GM12878 (cell line): Measurements from ENCODE around the gene HACD3. TPM values are rescaled to one million over a fixed set of nuclear protein-coding genes. Genes with fewer than 3 reads are reported as not detected.

Experiments used
- ATAC-seq: fragments of 200-7000 bp; cut with Tn5 transposase; 3 replicates; pipeline ENCODE4 v1.9.1; 2020; ENCODE audit warnings: mild to moderate bottlenecking, moderate library complexity
- BruUV-seq: library from RNA; stranded (reverse); fragments of 400-500 nt; replicated peaks from 2 replicates; lab custom pipeline; 2021; lab: Mats Ljungman, UMichigan
- CTCF ChIA-PET: fragments of 300-600 bp; sonication (Branson Sonifier 250); formaldehyde crosslinking; extraction: SDS; loops from one replicate; lab custom pipeline; 2021; ENCODE audit warnings: inconsistent platforms; lab: Yijun Ruan, JAX
- POLR2A ChIA-PET: fragments of 350-600 bp; formaldehyde crosslinking; extraction: SDS; loops from one replicate; lab custom pipeline; 2021; ENCODE audit warnings: inconsistent platforms; lab: Charles Lee
- RAD21 ChIA-PET: fragments of 300-600 bp; sonication (Branson Sonifier 250); formaldehyde crosslinking; loops from one replicate; lab custom pipeline; 2023; ENCODE audit warnings: antibody characterized with exemption; ENCODE audit not compliant: unreplicated experiment; lab: Charles Lee
- SMC1A ChIA-PET: fragments of 300-600 bp; sonication (Branson Sonifier 250); formaldehyde crosslinking; loops from one replicate; lab custom pipeline; 2023; ENCODE audit not compliant: unreplicated experiment, uncharacterized antibody; lab: Charles Lee
- DNase-seq: peaks from one replicate; pipeline ENCODE4 v3.0.0-alpha.2; 2011; ENCODE audit warnings: low read depth, low spot score
- FAIRE-seq: peaks from 3 replicates; lab custom pipeline; 2011; peaks lifted over from hg19 to GRCh38; lab: Jason Lieb, UNC
- H2AFZ ChIP-seq: 2 replicates; pipeline ENCODE4 v1.6.0; 2011; ENCODE audit warnings: low read depth, low read length, control low read depth; ENCODE audit not compliant: control insufficient read depth
- H3K27ac ChIP-seq: 2 replicates; pipeline ENCODE4 v1.5.1; 2011; ENCODE audit warnings: control low read depth; ENCODE audit not compliant: control insufficient read depth, insufficient read depth
- H3K27me3 ChIP-seq, 2 experiments: replicated peaks in 1 of 2; 2 replicates each; pipeline versions ENCODE4 v1.6.0 to v1.6.1; 2011; ENCODE audit warnings: low read length in 1 of 2; ENCODE audit not compliant: control insufficient read depth in 2 of 2, insufficient read depth in 2 of 2
- H3K36me3 ChIP-seq, 2 experiments: 2 replicates each; pipeline ENCODE4 v1.5.1; 2011; ENCODE audit warnings: low read length in 1 of 2; ENCODE audit not compliant: control insufficient read depth in 2 of 2, insufficient read depth in 2 of 2
- H3K4me1 ChIP-seq: 2 replicates; pipeline ENCODE4 v1.6.1; 2011; ENCODE audit warnings: mild to moderate bottlenecking, low read length, moderate library complexity, mixed read lengths; ENCODE audit not compliant: control insufficient read depth, insufficient read depth
- H3K4me2 ChIP-seq: 2 replicates; pipeline ENCODE4 v1.6.0; 2011; ENCODE audit warnings: control low read depth; ENCODE audit not compliant: control insufficient read depth, insufficient read depth
- H3K4me3 ChIP-seq: fragments of 200-600 bp; sonication (generic); 2 replicates; pipeline ENCODE4 v1.5.1; 2016
- H3K79me2 ChIP-seq: 2 replicates; pipeline ENCODE4 v1.6.0; 2011; ENCODE audit warnings: low read length; ENCODE audit not compliant: control insufficient read depth, insufficient read depth
- H3K9ac ChIP-seq: 2 replicates; pipeline ENCODE4 v1.8.0; 2011; ENCODE audit warnings: low read length, control low read depth, mixed read lengths; ENCODE audit not compliant: control insufficient read depth, insufficient read depth
- H3K9me3 ChIP-seq: replicated peaks from 3 replicates; pipeline ENCODE4 v1.5.1; 2011; ENCODE audit warnings: mild to moderate bottlenecking, low read length; ENCODE audit not compliant: control insufficient read depth, insufficient read depth
- H4K20me1 ChIP-seq: 2 replicates; pipeline ENCODE4 v1.6.0; 2011; ENCODE audit not compliant: control insufficient read depth, insufficient read depth
- BMI1 ChIP-seq: fragments of 450-650 bp; IDR thresholded peaks from 2 replicates; pipeline ENCODE4 v1.6.1; 2016; ENCODE audit warnings: mild to moderate bottlenecking, moderate library complexity, borderline replicate concordance
- CHD4 ChIP-seq: fragments of 200-600 bp; sonication (generic); IDR thresholded peaks from 2 replicates; pipeline ENCODE4 v1.6.1; 2016; ENCODE audit warnings: mild to moderate bottlenecking
- CREM ChIP-seq: IDR thresholded peaks from 2 replicates; pipeline ENCODE4 v1.6.1; 2014; ENCODE audit warnings: antibody characterized with exemption, low read depth
- IKZF2 ChIP-seq, 2 experiments: fragments of 450-650 bp; IDR thresholded peaks; 2 replicates each; pipeline ENCODE4 v1.6.1; 2017; ENCODE audit warnings: mild to moderate bottlenecking in 2 of 2, moderate library complexity in 2 of 2
- KLF5 ChIP-seq: fragments of 450-650 bp; IDR thresholded peaks from 2 replicates; pipeline ENCODE4 v1.6.1; 2014; ENCODE audit warnings: mild to moderate bottlenecking; ENCODE audit not compliant: partially characterized antibody
- MYB ChIP-seq: fragments of 150-350 bp; IDR thresholded peaks from 2 replicates; pipeline ENCODE4 v1.6.1; 2014; ENCODE audit warnings: mild to moderate bottlenecking, low read depth, low read length, borderline replicate concordance
- NR2F1 ChIP-seq: fragments of 450-650 bp; conservative IDR thresholded peaks from 2 replicates; pipeline ENCODE4 v1.6.1; 2017; ENCODE audit warnings: mild to moderate bottlenecking
- PML ChIP-seq: IDR thresholded peaks from 2 replicates; pipeline ENCODE4 v1.6.1; 2012; ENCODE audit warnings: low read length, inconsistent platforms
- POLR2AphosphoS2 ChIP-seq: IDR thresholded peaks from 2 replicates; pipeline ENCODE4 v1.6.1; 2011; ENCODE audit warnings: low read depth, mild to moderate bottlenecking, low read length, improper control_type of control experiment, moderate library complexity
- RUNX3 ChIP-seq: IDR thresholded peaks from 2 replicates; pipeline ENCODE4 v1.6.1; 2012; ENCODE audit warnings: low read length, inconsistent platforms
- SMC3 ChIP-seq: IDR thresholded peaks from 2 replicates; pipeline ENCODE4 v1.6.1; 2011; ENCODE audit warnings: low read length, improper control_type of control experiment, borderline replicate concordance
- SREBF1 ChIP-seq: IDR thresholded peaks from 2 replicates; pipeline ENCODE4 v1.6.1; 2012; ENCODE audit warnings: mild to moderate bottlenecking, low read length
- TAF1 ChIP-seq: IDR thresholded peaks from 2 replicates; pipeline ENCODE4 v1.6.1; 2011; ENCODE audit warnings: mild to moderate bottlenecking, low read depth, low read length, borderline replicate concordance
- WRNIP1 ChIP-seq: IDR thresholded peaks from 2 replicates; pipeline ENCODE4 v1.6.1; 2011; ENCODE audit warnings: low read depth, low read length, improper control_type of control experiment, borderline replicate concordance
- ZNF384 ChIP-seq: IDR thresholded peaks from 2 replicates; pipeline ENCODE4 v1.6.1; 2012; ENCODE audit warnings: low read depth, mild to moderate bottlenecking, low read length, improper control_type of control experiment, borderline replicate concordance
- ZNF592 ChIP-seq: fragments of 450-650 bp; IDR thresholded peaks from 2 replicates; pipeline ENCODE4 v1.6.1; 2017; ENCODE audit warnings: mild to moderate bottlenecking, moderate library complexity
- in situ Hi-C: fragments of 300-500 bp; cut with MboI; formaldehyde crosslinking; loops from 9 replicates; pipeline ENCODE4 v1.14.3; 2018; ENCODE audit warnings: mixed read lengths
- intact Hi-C: fragments of 100-400 bp; cut with micrococcal nuclease; formaldehyde crosslinking; loops from one replicate; pipeline ENCODE4 v1.14.2; 2022; ENCODE audit not compliant: unreplicated experiment
- polyA plus RNA-seq, 11 experiments: library from polyadenylated mRNA; depleted of rRNA in 4 of 11; unstranded in 6 of 11; stranded (reverse) in 5 of 11; fragments of >200 nt; fragmentation: Nextera tagmentation in 4 of 11; fragmentation: Illumina TruSeq in 1 of 11; extraction: Ambion mirVana in 4 of 11; extraction: Trizol in 1 of 11; gene quantifications; 1 replicate in 1 of 11; 2 replicates in 10 of 11; pipeline versions ENCODE4 v1.2.1 to v1.2.3, GENCODE V29; 2011 to 2016; ENCODE audit warnings: inconsistent platforms in 2 of 11, missing spikeins in 2 of 11, low read depth in 1 of 11
- total RNA-seq, 4 experiments: library from RNA; depleted of rRNA in 3 of 4; stranded (reverse); fragments of >200 nt in 3 of 4; fragmentation: Illumina TruSeq in 1 of 4; extraction: Trizol in 1 of 4; gene quantifications; 2 replicates each; pipeline versions ENCODE4 v1.2.1 to v1.2.3, GENCODE V29; 2013 to 2021
- TF ChIP-seq, protein P1 (sequence below): IDR thresholded peaks from 2 replicates; pipeline ENCODE4 v1.6.1; 2011; ENCODE audit warnings: borderline replicate concordance, low read depth, mild to moderate bottlenecking, moderate library complexity, low read length; ENCODE audit not compliant: insufficient read depth, poor library complexity, severe bottlenecking
- TF ChIP-seq, protein P2 (sequence below): fragments of 450-650 bp; conservative IDR thresholded peaks from 2 replicates; pipeline ENCODE4 v1.6.1; 2017; ENCODE audit warnings: mild to moderate bottlenecking, moderate library complexity

The HACD3 gene
- total and polyA plus RNA-seq, 10 of the 15 experiments (the other 5 are each of a cell fraction or from before 2014, with no cell fraction given) = 25.9 to 75.8 (median 48.3) TPM

DNA sequence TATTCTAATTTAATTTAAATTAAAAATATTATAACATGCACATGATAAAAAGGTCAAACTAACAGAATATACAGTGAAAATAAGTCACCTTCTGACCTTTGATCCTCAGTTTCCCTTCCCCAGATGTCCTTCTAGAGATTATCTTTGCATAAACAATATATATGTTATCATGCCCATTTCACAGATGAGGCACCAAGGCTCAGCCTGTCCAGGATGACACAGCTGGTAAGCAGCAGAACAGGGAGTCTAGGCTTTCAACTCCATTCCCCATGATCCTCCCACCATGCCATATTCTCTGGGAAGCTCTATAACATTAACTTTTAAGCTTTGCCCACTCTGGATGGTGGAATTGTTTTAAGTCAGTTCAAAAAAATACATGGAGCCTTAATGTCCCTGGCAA lies 92.8 kb downstream of the HACD3 start:
- DNase-seq (no peak), ATAC-seq (no peak), FAIRE-seq (no peak)
- Histone ChIP-seq H2AFZ (no peak overlapping the region), H3K36me3 (no peaks in the 10 kb centered on the region), H3K27me3 (no peaks in the 10 kb centered on the region), H3K9ac (no peak overlapping the region), H3K4me1 (no peaks in the 10 kb centered on the region), H3K9me3 (no peaks in the 10 kb centered on the region), H4K20me1 (no peaks in the 10 kb centered on the region), H3K27ac (no peak overlapping the region), H3K79me2 (no peaks in the 10 kb centered on the region), H3K4me2 (no peak overlapping the region), H3K4me3 (no peak overlapping the region)
- in situ Hi-C loops (no loop called here), intact Hi-C loops (no loop called here)
- ChIA-PET POLR2A (interaction anchor here (0.5 kb wide), 1 partner anchor 13 kb away, joined by 5 read pairs; no protein-coding TSS in a partner anchor), SMC1A (interaction anchor here (0.8 kb wide), 1 partner anchor 11 kb away, joined by 3 read pairs; no protein-coding TSS in a partner anchor), RAD21 (no interaction called here), CTCF (interaction anchor here (0.6 kb wide), 2 partner anchors 29 to 292 kb away, joined by 3 read pairs; no protein-coding TSS in a partner anchor)
- BruUV-seq = no TSS peak
- TF ChIP-seq CHD4 (no peak), RUNX3 (no peak), PML (no peak), WRNIP1 (no peak), SREBF1 (no peak), ZNF384 (no peak), NR2F1 (no peak), SMC3 (no peak), IKZF2 (IDR thresholded peaks at IDR 0.05) (no peak), MYB (no peak), POLR2AphosphoS2 (no peak), TAF1 (no peak), BMI1 (no peak), ZNF592 (no peak), KLF5 (no peak), CREM (no peak)
- TF ChIP-seq, protein P1, sequence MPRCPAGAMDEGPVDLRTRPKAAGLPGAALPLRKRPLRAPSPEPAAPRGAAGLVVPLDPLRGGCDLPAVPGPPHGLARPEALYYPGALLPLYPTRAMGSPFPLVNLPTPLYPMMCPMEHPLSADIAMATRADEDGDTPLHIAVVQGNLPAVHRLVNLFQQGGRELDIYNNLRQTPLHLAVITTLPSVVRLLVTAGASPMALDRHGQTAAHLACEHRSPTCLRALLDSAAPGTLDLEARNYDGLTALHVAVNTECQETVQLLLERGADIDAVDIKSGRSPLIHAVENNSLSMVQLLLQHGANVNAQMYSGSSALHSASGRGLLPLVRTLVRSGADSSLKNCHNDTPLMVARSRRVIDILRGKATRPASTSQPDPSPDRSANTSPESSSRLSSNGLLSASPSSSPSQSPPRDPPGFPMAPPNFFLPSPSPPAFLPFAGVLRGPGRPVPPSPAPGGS = no peak
- TF ChIP-seq, protein P2, sequence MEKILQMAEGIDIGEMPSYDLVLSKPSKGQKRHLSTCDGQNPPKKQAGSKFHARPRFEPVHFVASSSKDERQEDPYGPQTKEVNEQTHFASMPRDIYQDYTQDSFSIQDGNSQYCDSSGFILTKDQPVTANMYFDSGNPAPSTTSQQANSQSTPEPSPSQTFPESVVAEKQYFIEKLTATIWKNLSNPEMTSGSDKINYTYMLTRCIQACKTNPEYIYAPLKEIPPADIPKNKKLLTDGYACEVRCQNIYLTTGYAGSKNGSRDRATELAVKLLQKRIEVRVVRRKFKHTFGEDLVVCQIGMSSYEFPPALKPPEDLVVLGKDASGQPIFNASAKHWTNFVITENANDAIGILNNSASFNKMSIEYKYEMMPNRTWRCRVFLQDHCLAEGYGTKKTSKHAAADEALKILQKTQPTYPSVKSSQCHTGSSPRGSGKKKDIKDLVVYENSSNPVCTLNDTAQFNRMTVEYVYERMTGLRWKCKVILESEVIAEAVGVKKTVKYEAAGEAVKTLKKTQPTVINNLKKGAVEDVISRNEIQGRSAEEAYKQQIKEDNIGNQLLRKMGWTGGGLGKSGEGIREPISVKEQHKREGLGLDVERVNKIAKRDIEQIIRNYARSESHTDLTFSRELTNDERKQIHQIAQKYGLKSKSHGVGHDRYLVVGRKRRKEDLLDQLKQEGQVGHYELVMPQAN = no peak
